ENCODE measurements around the gene MST1R.
A peak's percentile ranks its signal among the peaks of the same experiment; 100 is the strongest.
"Not testable (repeated sequence)": the region's sequence is repeated elsewhere in the genome, so short reads cannot be mapped to it uniquely, and the experiment has no call there.

The MST1R gene

DNA sequence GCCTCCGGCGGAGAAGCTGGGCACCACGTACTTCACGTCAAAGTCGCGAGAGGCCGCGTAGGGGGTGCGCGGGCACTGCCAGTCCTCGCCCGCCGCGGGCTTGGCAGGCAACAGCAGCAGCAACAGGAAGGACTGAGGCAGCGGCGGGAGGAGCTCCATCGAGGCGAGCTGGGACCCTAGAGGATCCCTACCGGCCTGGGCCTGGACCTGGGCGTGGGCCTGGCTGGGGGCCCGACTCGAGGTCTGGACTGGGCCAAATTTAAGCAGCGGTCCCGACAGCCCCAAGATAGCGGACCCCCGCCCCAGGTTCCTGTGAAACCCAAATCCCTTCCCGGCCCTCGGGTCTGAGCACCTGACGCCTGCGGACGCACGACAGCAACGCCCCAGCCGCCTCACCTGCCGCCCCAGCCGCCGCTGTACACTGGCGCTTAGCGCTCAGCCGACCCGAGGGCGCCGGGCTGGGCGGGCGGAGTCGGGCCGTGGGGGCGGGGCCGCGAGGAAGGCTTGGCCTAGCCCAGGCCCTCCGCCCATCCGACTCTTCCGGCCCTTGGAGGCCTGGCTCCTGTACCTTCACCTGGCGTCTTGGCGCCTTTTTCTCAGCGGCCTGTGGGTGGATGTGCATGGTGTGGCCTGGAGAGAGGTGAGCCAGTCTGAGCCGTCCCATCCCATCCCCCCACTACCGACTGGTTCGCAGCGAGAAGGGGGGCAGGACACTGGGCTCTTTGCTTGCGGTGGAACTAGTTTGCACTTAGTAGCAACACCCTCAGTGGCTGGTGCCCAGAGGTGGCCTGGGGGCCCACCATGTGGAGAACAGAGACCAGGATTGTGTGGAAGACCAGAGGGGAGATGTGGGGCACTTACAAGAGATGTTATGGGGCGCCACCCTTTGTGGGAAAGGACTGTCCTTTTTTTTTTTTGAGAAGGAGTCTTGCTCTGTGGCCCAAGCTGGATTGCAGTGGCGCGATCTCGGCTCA is at the start of gene MST1R:
MST1R (minus strand) TSS at position 423 of the 974 bp plus-strand sequence; CDS start at position 159, 264 bp downstream.
- peak; percentile 29 for DNase-seq (ENCODE audit: low read depth)
- no peak for TF ChIP-seq CTCF (conservative IDR thresholded peaks at IDR 0.05; ENCODE audit: low read depth, low read length)

DNA sequence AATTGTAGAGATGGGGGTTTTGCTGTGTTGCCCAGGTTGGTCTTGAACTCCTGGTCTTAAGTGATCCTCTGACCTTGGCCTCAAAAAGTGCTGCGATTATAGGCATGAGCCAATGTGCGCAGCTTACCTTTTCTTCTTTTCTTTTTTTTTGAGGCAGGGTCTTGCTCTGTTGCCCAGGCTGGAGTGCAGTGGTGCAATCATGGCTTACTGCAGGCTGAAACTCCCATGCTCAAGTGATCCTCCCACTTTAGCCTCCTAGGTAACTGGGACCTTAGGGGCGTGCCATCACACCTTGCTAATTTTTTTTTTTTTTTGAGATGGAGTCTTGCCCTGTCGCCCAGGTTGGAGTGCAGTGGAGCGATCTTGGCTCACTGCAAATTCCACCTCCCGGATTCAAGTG is 49.3 kb upstream of the MST1R start:
- no peak overlapping the region for H3K4me3 ChIP-seq (ENCODE audit: low read depth, low read length)
- DNase-seq (ENCODE audit: low read depth), result no peak
- no peak for TF ChIP-seq CTCF (conservative IDR thresholded peaks at IDR 0.05; ENCODE audit: low read depth, low read length)

More for the DNA sequence above, at the start of gene MST1R:
- H3K4me3 ChIP-seq (ENCODE audit: low read depth, low read length), result peak within 1 kb of the TSS; percentile 48

DNA sequence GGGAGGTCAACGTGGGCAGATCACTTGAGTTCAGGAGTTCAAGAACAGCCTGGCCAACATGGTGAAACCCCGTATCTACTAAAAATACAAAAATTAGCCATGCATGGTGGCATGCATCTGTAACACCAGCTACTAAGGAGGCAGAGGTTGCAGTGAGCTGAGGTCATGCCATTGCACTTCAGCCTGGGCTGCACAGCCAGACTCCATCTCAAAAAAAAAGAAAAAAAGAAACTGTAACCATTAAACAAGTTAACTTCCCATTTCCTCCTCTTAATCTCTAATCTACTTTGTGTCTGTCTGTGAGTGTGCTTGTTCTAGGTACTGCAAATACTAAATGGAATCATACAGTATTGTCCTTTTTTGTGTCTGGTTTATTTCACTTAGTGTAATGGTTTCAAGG is 39.0 kb upstream of the MST1R start:
- TF ChIP-seq CTCF (conservative IDR thresholded peaks at IDR 0.05; ENCODE audit: low read depth, low read length), result no peak
- no peak for DNase-seq (ENCODE audit: low read depth)
- no peak overlapping the region for H3K4me3 ChIP-seq (ENCODE audit: low read depth, low read length)

DNA sequence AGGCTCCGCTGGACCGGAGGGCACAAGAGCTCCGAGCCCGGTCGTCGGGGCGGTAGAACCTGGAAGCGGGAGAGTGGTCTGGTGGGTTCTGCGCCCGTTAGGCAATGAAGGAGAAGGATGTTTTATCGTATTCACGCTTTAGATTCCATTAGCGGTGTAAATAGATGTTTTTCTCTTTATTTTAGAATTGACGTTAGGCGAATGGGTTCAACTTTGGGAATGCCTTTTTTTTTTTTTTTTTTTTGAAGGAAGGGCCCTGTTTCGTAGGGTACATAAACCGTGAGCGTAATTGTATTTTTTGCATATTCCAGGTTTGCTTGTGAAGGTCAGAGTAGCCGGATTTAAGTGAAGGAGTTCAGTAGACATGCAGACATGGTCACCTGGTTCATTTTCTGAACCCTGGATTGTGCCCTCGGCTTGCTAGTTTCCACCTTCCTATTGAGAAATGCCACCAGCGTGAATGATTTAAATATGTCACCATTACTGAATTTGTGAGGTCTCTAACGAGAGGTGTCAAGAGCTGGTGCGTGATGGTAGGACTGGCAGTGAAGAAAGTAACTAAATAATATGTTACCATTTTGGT is 37.1 kb upstream of the MST1R start:
- no peak for DNase-seq (ENCODE audit: low read depth)

GRCh38 chr3:49939858-49940666 is 36.4 kb upstream of the MST1R start, which contains the start of gene RBM6:
Gene RBM6 (plus strand): TSS chr3:49940150. CDS start chr3:49962642, 22,492 bp downstream.
- peak within 1 kb of the TSS; percentile 97 for H3K4me3 ChIP-seq (ENCODE audit: low read depth, low read length)
- DNase-seq (ENCODE audit: low read depth), result peak; percentile 99
- TF ChIP-seq CTCF (conservative IDR thresholded peaks at IDR 0.05; ENCODE audit: low read depth, low read length), result no peak

More for the DNA sequence above, 37.1 kb upstream of the MST1R start:
- no peak for TF ChIP-seq CTCF (conservative IDR thresholded peaks at IDR 0.05; ENCODE audit: low read depth, low read length)
- H3K4me3 ChIP-seq (ENCODE audit: low read depth, low read length), result peak overlapping the region; percentile 97

DNA sequence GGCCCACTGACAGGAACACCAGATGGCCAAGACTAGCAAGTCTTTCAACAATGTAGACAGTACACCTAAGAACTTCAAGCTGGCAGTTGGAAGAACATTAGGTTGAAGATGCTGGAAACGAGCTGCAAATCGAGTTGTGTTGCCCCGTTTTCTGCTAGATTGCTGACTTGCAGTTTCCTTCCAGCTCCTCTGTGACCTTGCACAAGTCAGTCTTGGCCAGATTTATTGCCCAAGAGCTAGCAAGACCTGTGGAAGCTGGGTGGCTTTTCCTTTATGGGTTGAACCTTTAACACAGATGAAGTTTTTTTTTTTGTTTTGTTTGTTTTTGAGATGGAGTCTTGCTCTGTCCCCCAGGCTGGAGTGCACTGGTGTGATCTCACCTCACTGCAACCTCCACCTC is 33.4 kb upstream of the MST1R start:
- no peak for TF ChIP-seq CTCF (conservative IDR thresholded peaks at IDR 0.05; ENCODE audit: low read depth, low read length)
- peak; percentile 41 for DNase-seq (ENCODE audit: low read depth)
- H3K4me3 ChIP-seq (ENCODE audit: low read depth, low read length), result no peak overlapping the region

DNA sequence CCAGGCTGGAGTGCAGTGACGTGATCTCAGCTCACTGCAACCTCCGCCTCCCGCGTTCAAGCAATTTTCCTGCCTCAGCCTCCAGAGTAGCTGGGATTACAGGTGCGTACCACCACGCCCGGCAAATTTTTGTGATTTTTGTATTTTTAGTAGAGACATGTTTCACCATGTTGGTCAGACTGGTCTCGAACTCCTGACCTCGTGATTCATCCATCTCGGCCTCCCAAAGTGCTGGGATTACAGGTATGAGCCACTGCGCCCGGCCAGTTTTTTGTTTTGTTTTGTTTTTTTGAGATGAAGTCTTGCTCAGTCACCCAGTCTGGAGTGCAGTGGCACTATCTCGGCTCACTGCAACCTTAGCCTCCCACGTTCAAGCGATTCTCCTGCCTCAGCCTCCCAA is 28.6 kb upstream of the MST1R start:
- not testable (repeated sequence) for H3K4me3 ChIP-seq (ENCODE audit: low read depth, low read length); DNase-seq (ENCODE audit: low read depth)
